ENCODE data around the gene C1orf198.

DNA sequence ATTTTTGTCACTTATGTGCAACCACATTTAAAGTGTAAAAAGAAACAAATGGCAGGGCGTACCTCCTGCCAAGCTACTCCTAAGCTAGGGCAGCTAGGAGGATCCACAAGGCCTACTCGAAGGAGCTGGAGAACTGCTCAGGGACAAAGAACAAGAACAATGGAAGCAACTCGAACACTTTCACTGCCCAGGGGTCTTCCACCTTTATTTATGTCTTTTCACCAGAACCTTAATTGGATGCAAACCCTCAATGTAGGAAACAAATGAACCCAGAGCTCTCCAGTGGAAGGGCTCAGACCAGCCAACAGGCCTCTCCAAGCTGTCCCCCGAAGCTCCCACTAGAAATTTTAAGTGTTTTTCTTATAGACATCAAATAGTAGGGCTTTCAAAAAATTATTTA, 39.9 kb downstream of the C1orf198 start:
- TF ChIP-seq CTCF (IDR thresholded peaks at IDR 0.05 in 2 of 3, conservative IDR thresholded peaks at IDR 0.05 in 1 of 3; ENCODE audit: borderline replicate concordance in 1 of 3, insufficient read depth in 1 of 3, low read depth in 2 of 3, low read length in 2 of 3), result no peak
- no peak for TF ChIP-seq POLR2AphosphoS5 (IDR thresholded peaks at IDR 0.05; ENCODE audit: low read depth, low read length)
- no peak for TF ChIP-seq SIN3A (IDR thresholded peaks at IDR 0.05; ENCODE audit: low read depth)
- no peak for TF ChIP-seq ATF3 (IDR thresholded peaks at IDR 0.05)
- TF ChIP-seq, protein P1, sequence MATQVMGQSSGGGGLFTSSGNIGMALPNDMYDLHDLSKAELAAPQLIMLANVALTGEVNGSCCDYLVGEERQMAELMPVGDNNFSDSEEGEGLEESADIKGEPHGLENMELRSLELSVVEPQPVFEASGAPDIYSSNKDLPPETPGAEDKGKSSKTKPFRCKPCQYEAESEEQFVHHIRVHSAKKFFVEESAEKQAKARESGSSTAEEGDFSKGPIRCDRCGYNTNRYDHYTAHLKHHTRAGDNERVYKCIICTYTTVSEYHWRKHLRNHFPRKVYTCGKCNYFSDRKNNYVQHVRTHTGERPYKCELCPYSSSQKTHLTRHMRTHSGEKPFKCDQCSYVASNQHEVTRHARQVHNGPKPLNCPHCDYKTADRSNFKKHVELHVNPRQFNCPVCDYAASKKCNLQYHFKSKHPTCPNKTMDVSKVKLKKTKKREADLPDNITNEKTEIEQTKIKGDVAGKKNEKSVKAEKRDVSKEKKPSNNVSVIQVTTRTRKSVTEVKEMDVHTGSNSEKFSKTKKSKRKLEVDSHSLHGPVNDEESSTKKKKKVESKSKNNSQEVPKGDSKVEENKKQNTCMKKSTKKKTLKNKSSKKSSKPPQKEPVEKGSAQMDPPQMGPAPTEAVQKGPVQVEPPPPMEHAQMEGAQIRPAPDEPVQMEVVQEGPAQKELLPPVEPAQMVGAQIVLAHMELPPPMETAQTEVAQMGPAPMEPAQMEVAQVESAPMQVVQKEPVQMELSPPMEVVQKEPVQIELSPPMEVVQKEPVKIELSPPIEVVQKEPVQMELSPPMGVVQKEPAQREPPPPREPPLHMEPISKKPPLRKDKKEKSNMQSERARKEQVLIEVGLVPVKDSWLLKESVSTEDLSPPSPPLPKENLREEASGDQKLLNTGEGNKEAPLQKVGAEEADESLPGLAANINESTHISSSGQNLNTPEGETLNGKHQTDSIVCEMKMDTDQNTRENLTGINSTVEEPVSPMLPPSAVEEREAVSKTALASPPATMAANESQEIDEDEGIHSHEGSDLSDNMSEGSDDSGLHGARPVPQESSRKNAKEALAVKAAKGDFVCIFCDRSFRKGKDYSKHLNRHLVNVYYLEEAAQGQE (IDR thresholded peaks at IDR 0.05; ENCODE audit: low read depth), result no peak
- no peak for TF ChIP-seq JUND (IDR thresholded peaks at IDR 0.05)
- TF ChIP-seq EGR1 (IDR thresholded peaks at IDR 0.05; ENCODE audit: low read depth), result no peak
- no peak for TF ChIP-seq EZH2 (IDR thresholded peaks at IDR 0.05)
- no peak for TF ChIP-seq POLR2A (IDR thresholded peaks at IDR 0.05; ENCODE audit: borderline replicate concordance, extremely low read depth, insufficient read depth, insufficient read length)
- TF ChIP-seq FOSL1 (IDR thresholded peaks at IDR 0.05; ENCODE audit: low read depth), result no peak
- TF ChIP-seq MAX (IDR thresholded peaks at IDR 0.05), result no peak
- TF ChIP-seq EZH2phosphoT487 (IDR thresholded peaks at IDR 0.05; ENCODE audit: borderline replicate concordance), result no peak

Measured in HCT116 (cell line).